Measurements from ENCODE around the gene ACTBL2.

Gene ACTBL2

DNA sequence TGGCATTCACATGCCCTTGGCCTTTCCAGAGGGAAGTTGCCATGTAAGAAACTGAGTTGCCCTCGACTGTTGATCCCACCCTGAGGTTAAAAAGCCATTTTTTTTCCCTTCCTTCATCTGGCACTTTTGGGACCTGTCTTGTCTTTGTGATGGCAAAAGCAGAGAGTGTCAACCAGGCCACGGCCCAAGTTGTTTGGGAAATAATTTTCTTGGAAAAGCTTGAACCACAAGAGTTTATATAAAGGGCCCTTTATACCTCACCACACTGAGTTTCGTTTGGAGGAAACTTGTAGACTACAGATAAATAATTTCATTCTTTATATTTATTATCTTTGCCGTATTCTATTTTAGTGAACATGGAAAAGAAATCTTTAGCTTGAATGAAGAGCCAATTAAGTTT, 34.3 kb downstream of the ACTBL2 start:
- no peak for DNase-seq

DNA sequence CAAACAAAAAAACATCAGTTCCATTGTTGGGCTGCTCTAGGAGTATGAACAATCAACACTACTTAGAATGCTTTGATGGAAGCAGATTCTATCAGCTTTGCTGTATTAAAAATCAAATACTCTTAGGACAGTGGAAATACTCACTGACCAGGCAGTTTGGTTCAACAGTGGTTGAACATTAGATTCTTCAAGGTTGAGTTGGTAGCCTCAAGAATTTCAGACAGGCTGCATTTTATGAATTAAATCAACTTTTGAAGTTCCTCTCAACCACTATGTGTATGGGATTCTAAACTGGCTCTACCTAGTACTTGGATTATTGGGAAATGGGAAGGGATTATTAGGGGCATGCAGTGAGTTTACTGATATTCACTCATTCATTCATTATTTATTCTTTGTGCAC, 35.0 kb downstream of the ACTBL2 start:
- no peak for DNase-seq

DNA sequence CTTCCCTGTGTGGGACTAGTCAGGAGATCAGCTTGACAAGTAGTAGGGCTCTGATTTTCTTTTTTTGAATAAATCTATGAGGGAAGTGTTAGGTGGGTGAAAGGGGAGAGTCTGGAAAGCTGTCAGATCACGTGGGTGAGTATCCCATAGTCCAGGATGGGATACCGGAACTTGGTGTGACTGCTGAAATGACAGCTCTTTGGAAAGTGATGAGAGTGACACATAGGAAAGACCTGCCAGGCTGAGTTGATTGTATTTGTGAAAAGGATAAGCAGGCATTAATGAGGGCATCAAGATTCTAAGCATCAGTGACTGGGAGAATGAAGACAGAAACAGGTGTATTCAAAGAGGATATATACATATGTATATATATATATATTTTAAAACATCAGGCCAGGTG, 35.6 kb downstream of the ACTBL2 start:
- no peak for DNase-seq

DNA sequence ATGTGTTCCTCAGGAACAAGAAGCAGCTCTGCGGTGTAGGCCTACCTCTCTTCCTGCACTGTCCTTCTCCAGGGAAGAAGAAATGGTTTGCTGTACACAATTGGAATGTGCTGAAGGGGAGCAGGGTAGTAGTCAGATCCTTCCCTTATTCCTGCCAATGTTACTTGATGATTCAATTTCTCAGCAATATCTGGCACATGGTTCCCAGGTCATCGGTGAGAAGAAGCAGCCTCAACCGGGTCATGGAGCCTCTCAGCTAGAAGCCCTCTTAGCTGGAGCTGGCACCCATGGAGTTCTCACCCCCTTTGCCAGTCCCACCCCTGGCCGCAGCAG, 36.9 kb downstream of the ACTBL2 start:
- no peak for DNase-seq

DNA sequence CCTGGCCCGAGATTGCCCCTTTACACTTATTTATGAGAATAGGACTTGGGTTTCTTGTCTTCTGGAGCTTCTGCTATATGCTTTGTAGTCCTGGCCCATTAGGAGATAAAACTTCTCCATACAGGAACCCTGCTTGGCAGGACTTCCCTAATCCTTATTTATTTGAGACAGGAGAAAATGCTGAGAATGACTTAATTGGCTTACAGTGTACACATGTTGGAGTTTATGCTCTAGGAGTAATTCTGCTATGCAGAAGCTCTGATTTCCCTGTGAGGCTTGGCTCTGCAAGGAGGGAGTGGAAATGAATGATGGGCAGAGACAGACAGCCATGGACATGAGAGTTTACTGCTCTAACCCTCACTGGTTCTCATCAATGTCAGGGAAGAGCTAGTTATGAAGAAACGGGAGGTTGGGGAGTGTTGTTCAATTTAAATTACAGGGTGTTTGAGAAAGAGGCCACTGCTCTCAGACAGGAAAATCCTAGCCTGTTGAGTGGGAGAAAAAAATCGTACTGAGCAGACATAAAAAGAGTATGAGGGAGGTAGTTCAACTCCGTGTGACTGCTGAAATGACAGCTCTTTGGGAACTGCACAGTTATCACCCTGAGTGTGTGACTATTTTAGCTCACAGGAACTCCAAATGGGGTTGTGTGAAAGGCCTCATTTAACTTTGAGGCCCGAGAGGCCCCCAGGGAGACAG, 37.5 kb downstream of the ACTBL2 start:
- peak; percentile 8 for DNase-seq

DNA sequence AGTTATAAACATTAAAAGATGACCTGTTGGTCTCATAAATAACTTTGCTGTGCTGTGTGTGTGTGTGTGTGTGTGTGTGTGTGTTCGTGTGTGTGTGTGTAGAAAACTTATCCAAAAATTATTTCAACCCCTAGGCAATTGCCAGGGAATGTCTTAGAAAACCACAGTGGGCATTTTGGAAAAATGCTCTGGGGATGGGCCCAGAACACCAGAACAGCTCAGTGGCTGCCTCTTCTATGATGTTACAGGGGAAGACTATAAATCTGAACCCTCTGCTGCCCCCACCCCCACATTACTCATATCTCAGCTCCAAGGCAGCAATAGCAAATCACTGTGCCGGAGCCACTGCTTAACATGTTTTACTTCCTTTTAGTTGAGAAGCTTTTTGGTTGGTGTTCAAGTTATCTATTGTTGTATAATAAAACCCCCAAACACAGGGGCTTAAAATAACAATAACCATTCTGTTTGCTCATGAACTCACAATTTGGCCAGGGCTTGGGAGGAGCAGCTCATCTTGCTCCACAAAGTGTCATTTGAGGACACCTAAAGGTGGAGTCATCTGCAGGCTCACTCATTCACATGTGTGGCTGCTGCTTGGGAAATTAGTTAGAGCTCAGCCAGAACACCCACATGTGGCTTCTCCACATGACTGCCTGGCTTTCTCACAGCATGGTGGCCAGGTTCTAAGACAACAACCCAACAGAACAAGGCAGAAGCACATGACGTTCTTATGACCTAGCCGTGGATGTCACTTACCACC, 40.4 kb downstream of the ACTBL2 start:
- peak; percentile 78 for DNase-seq

DNA sequence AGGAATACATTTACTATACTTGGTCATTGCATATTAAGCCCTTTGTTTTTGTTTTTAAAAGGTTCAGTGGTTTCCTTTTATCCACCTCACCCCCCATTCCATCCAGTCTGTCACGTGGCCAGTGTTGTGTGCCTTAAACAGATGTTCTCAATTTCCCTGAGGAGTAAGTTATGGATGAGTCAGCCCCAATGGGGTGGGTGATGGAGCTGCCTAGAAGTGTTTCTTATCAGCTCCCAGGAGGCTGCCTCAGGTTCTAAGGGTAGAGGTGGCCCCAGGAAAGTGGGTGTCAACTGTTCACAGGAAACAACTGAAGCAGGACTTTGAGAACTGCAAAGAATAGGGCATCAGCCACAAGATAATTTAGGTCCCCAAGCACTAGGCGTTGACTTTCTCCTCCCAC, 41.1 kb downstream of the ACTBL2 start:
- no peak for DNase-seq

DNA sequence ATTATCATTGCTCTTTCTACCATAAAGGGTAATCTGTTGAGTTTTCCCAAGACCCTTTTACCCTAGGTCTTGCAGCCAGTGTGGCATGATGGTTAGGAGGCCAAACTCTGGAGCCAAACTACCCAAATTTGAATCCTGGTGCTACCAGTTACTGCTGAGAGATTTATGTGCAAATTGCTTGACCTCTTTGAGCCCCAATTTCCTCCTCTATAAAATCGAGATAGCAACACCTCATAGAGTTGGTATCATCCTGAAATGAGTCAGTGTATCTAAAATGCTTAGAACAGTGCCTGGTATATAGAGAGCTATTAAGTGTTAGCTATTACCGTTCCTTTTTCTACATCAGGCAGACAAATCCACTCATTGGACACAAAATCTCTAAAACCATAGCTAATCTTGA, 43.0 kb downstream of the ACTBL2 start:
- DNase-seq = no peak

DNA sequence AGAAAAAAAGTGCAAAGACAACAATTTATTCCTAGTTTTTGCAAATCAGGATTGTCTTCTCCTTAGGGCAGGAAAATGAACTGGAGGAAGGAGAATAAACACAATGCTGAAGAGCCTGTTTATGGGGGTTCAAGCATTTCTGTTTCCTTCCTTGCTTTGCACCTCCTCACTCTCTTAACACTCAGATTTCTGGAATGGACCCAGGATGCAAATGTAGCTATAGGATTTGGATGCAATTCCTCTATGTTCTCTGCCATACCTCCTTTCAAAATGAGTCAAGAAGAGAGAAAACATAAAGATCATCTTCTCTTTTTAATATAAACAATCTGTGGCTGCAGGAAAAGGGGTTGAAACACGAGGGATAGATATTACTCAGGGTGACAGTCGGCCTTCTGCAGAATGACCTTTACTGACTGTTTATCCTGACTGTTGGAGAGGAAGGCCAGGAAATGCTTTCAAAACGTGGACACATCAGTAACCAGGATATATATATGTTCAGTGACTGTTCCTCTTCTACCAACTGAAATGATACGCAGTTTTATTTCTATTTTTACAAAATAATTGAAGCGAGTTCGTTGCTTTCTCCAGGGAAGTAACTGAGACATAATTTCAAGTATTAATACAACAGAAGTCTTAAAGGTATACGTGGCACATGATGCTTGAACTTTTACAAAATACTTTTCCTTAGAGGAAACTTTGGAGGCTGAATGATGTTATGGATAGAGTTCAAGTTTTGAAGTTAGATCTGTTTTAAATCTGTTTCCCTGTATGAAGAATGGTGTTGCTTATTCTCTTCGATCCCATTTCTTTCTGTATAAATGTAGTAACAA, 44.4 kb downstream of the ACTBL2 start:
- no peak for DNase-seq

DNA sequence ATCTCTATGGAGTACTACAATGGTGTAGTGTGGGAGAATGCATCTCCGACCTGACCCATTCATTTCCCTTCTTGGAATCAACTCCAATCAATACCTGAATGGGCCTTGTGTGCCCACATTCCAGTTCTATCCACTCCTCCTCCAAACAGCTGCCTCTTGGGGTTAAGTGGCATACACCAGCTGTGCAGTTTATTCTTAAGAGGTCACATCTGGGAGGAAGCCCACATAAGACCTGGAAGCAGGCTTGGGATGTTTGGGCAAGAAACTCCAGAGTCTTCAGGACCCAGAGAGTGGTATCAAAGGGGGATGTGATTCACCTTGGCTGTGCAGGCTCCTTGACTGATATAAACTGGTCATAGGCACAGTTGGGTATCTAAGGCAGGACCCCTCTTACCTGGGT, 46.0 kb downstream of the ACTBL2 start:
- no peak for DNase-seq

DNA sequence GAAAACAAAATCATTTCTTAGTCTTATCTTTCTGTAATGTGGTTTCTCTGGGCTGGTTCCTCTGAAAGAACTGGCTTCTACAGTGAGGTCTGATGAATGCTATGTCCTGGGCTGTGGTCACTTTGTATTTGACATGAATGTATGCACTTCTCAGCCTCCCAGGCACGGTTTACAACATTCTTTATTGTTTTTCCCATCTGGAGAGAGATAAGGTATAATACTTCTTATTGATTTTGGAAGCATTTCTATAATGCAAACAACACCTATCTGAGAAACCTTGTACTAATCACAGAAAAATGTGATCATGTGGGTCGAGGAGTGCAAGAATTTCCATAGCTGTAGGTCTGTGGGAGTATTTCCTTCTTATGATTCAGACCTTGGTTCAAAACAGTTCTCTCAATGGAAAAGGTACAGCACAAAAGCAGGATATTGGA, 46.9 kb downstream of the ACTBL2 start:
- DNase-seq = no peak

DNA sequence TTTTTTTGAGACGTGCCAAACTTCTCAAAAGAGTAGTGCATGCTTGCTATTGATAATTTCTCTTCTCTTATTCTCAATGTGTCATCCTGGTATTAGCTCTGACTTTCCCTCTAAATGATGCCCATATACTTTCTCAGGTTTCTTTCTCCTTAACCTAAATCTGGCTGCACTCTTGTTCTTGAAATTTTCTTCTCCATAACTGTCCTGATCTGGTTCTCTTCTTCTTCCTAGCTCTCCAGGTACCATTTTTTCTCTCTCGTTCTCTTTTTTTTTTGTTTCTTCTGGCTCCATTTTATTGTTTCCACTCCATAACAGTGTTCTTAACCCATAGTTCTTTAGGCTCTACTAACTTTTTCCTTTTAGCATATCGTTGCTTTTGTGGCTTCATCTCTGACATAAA, 47.9 kb downstream of the ACTBL2 start:
- DNase-seq = no peak

DNA sequence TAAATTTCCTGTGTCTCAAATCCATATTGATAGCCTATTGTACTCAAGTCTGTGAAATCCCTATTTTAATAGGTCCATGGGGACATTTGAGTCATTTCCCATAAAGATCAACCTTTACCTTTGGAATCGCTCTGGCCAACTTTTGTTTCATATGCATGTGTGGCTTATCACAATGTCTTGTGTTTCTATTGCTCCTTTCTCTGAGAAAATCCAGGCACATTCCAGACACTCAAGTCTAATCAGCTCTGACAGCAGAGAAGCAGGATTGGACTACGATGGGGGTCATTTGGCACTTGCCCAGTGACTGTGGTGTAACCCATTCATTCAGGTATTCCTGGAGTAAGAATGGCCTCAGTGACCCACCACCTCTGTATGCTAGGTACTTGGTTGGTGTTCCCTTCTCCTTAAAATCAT, 48.4 kb downstream of the ACTBL2 start:
- DNase-seq = no peak

DNA sequence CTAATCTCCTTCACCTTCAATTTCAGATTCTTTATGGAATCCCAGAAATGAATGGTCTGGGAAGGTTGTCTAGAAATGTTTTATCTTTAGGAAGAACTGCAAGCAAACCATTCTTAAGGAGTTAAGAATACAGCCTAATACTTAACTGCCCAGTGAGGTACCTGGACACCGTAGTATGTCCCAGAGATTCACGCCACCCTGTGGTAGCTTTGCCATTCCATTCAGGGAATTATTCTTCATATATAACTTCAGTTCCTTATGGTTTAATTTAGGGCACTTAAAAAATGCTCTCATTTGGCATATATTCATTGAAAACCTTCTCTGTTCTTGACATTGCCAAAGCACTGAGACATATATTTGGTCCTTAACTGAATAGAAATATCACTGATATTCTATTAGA, 49.7 kb downstream of the ACTBL2 start:
- DNase-seq = no peak

DNA sequence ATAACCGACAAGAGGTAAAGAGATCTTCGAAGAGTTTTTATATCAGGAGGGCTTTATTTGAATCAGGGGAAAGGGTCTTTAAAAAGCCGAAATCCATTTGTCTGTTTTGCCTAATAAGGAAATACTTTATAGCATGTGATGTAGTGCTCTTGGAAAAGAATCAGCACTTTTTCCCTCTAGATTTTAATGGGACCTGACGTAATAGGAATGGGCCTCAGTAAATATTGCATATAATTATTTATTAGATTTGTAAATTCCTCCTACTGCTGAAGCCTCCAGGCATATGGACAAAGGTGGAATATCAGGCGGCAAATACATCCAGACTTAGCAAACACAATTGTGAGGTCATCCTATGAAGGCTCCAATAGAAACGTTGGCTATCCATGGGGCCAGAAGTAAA, 50.9 kb downstream of the ACTBL2 start:
- no peak for DNase-seq

All from inflammatory macrophage treated with lipopolysaccharide for 4 hours (primary cell).